Measurements from ENCODE around the gene RALGAPA2.

RALGAPA2 gene

GRCh38 chr20:20657092-20657491 lies 55.4 kb downstream of the RALGAPA2 start:
- H3K4me3 ChIP-seq (ENCODE audit: low read length) = no peak overlapping the region
- H3K9ac ChIP-seq (ENCODE audit: low read length) = no peak overlapping the region
- no peak overlapping the region for H3K27ac ChIP-seq (ENCODE audit: low read length)
- TF ChIP-seq CTCF (IDR thresholded peaks at IDR 0.05; ENCODE audit: low read depth, low read length) (no peak), EZH2phosphoT487 (IDR thresholded peaks at IDR 0.05; ENCODE audit: low read depth) (no peak)
- no peaks in the 10 kb centered on the region for H3K4me1 ChIP-seq (ENCODE audit: low read length)
- no peaks in the 10 kb centered on the region for H3K27me3 ChIP-seq (ENCODE audit: low read depth, low read length)
- 0 out of 2 replicates have a peak, but pooled peaks cover 4% of the 10 kb centered on the region for H4K20me1 ChIP-seq (ENCODE audit: insufficient read depth, low read length)
- H2AFZ ChIP-seq (ENCODE audit: low read depth, low read length) = no peak overlapping the region
- no peak overlapping the region for H3K4me2 ChIP-seq (ENCODE audit: low read length)
- H3K9me3 ChIP-seq (ENCODE audit: insufficient read depth, low read length) = no peaks in the 10 kb centered on the region
- no peaks in the 10 kb centered on the region for H3K79me2 ChIP-seq (ENCODE audit: low read length)
- no peaks in the 10 kb centered on the region for H3K36me3 ChIP-seq (replicated peaks; ENCODE audit: low read depth, low read length)

DNA sequence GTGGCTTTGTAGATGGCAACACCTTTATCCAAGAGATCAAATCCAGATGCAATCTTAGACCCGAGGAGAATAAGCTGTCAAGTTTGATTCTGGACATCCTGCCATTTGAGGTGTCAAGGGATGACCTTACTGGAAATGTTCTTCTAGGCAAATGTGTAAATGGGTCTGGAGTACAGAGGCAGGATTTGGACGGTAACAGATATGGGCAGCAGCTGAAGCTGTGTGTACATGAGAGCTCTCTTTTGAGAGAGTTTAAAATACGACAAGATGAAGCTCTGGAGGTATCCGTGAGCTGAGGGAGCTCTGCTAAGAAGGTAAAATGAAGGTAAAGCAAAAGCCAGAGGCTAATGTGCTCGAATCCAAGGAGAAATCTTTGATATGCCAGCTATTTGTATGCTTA lies 56.6 kb downstream of the RALGAPA2 start:
- Histone ChIP-seq H3K4me3 (ENCODE audit: low read length) (no peak overlapping the region), H3K4me2 (ENCODE audit: low read length) (no peak overlapping the region), H3K4me1 (ENCODE audit: low read length) (no peaks in the 10 kb centered on the region)

DNA sequence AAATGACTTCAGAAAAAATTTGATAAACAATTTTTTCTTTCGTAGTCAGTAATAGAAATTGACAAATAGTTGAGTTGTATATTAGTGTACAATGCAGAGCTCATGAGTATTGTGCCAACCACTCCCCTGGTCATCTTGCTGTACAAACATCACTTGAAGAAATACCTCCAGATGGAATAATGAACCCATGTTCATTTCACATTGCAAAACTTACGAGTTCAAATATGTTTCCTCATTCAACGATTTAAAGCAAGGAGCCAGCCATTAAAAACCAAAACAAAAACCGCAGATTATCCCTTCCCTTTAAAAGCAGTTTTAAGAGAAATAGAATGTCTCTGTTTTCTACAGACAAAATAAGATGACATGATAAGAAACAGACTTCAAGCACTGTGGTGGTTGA lies 62.5 kb downstream of the RALGAPA2 start:
- TF ChIP-seq CTCF (IDR thresholded peaks at IDR 0.05; ENCODE audit: low read depth, low read length) (no peak), EZH2phosphoT487 (IDR thresholded peaks at IDR 0.05; ENCODE audit: low read depth) (no peak)

More for the DNA sequence above, 56.6 kb downstream of the RALGAPA2 start:
- no peaks in the 10 kb centered on the region for H3K79me2 ChIP-seq (ENCODE audit: low read length)
- H3K36me3 ChIP-seq (replicated peaks; ENCODE audit: low read depth, low read length) = no peaks in the 10 kb centered on the region
- no peak for TF ChIP-seq EZH2phosphoT487 (IDR thresholded peaks at IDR 0.05; ENCODE audit: low read depth)
- no peak for TF ChIP-seq CTCF (IDR thresholded peaks at IDR 0.05; ENCODE audit: low read depth, low read length)
- no peaks in the 10 kb centered on the region for H3K27me3 ChIP-seq (ENCODE audit: low read depth, low read length)
- H3K9ac ChIP-seq (ENCODE audit: low read length) = no peak overlapping the region
- no peak overlapping the region for H2AFZ ChIP-seq (ENCODE audit: low read depth, low read length)
- 0 out of 2 replicates have a peak, but pooled peaks cover 4% of the 10 kb centered on the region for H4K20me1 ChIP-seq (ENCODE audit: insufficient read depth, low read length)
- no peaks in the 10 kb centered on the region for H3K9me3 ChIP-seq (ENCODE audit: insufficient read depth, low read length)
- H3K27ac ChIP-seq (ENCODE audit: low read length) = no peak overlapping the region

DNA sequence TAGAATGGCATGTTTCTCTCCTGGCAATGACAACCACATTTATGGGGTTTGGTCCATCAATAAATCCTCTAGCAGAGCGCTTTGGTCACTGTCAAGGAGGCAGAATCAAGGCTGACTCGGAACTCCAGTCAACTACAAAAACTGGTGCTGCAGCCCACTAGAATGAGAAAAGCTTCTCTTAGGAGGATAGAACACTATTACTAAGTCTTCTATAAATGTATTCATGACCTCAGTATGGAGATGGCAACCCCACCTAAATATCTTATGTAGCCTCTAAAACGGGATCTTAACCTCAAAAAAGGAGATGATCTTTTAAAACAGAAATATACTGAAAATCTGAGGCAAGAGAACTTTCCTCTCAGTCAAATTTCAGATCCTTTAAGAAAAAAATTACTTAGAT lies 68.5 kb downstream of the RALGAPA2 start:
- no peak for TF ChIP-seq EZH2phosphoT487 (IDR thresholded peaks at IDR 0.05; ENCODE audit: low read depth)
- no peak for TF ChIP-seq CTCF (IDR thresholded peaks at IDR 0.05; ENCODE audit: low read depth, low read length)
- Histone ChIP-seq H3K4me2 (ENCODE audit: low read length) (no peak overlapping the region), H3K79me2 (ENCODE audit: low read length) (no peaks in the 10 kb centered on the region), H3K9ac (ENCODE audit: low read length) (no peak overlapping the region), H3K4me1 (ENCODE audit: low read length) (no peaks in the 10 kb centered on the region), H3K9me3 (ENCODE audit: insufficient read depth, low read length) (no peaks in the 10 kb centered on the region), H3K4me3 (ENCODE audit: low read length) (no peak overlapping the region), H3K36me3 (replicated peaks; ENCODE audit: low read depth, low read length) (no peaks in the 10 kb centered on the region), H2AFZ (ENCODE audit: low read depth, low read length) (no peak overlapping the region), H3K27me3 (ENCODE audit: low read depth, low read length) (no peaks in the 10 kb centered on the region), H3K27ac (ENCODE audit: low read length) (no peak overlapping the region), H4K20me1 (ENCODE audit: insufficient read depth, low read length) (no peaks in the 10 kb centered on the region)

More for the DNA sequence above, 62.5 kb downstream of the RALGAPA2 start:
- no peak overlapping the region for H3K9ac ChIP-seq (ENCODE audit: low read length)
- no peaks in the 10 kb centered on the region for H4K20me1 ChIP-seq (ENCODE audit: insufficient read depth, low read length)
- no peak overlapping the region for H3K4me2 ChIP-seq (ENCODE audit: low read length)
- no peaks in the 10 kb centered on the region for H3K36me3 ChIP-seq (replicated peaks; ENCODE audit: low read depth, low read length)
- H3K4me1 ChIP-seq (ENCODE audit: low read length) = no peaks in the 10 kb centered on the region
- no peak overlapping the region for H3K27ac ChIP-seq (ENCODE audit: low read length)
- H3K9me3 ChIP-seq (ENCODE audit: insufficient read depth, low read length) = no peaks in the 10 kb centered on the region
- no peak overlapping the region for H3K4me3 ChIP-seq (ENCODE audit: low read length)
- no peaks in the 10 kb centered on the region for H3K79me2 ChIP-seq (ENCODE audit: low read length)
- H2AFZ ChIP-seq (ENCODE audit: low read depth, low read length) = no peak overlapping the region
- H3K27me3 ChIP-seq (ENCODE audit: low read depth, low read length) = no peaks in the 10 kb centered on the region

Data from OCI-LY3 (cell line).